H1 (cell line): Measurements from ENCODE around the gene GPR171.

ENCODE experiments used
- EZH2 ChIP-seq: fragments of 200-600 bp; sonication (generic); IDR thresholded peaks from 2 replicates; pipeline ENCODE4 v1.7.1; 2012; ENCODE audit warnings: low read depth, mild to moderate bottlenecking, moderate library complexity, low read length, inconsistent platforms; ENCODE audit not compliant: severe bottlenecking
- HDAC2 ChIP-seq, 2 experiments: fragments of 300-600 bp in 1 of 2; sonication (generic) in 1 of 2; IDR thresholded peaks; 2 replicates each; pipeline ENCODE4 v1.6.1; 2011 to 2012; ENCODE audit warnings: low read depth in 2 of 2, low read length in 2 of 2, mild to moderate bottlenecking in 2 of 2, moderate library complexity in 2 of 2, borderline replicate concordance in 1 of 2, inconsistent platforms in 1 of 2
- RAD21 ChIP-seq, 2 experiments: IDR thresholded peaks in 1 of 2; conservative IDR thresholded peaks in 1 of 2; 2 replicates each; pipeline ENCODE4 v1.6.1; 2011; ENCODE audit warnings: low read depth in 2 of 2, low read length in 2 of 2, improper control_type of control experiment in 1 of 2, inconsistent platforms in 1 of 2, mild to moderate bottlenecking in 1 of 2, moderate library complexity in 1 of 2
- RXRA ChIP-seq: IDR thresholded peaks from 2 replicates; pipeline ENCODE4 v1.6.1; 2011; ENCODE audit warnings: low read depth, mild to moderate bottlenecking, low read length, moderate library complexity; ENCODE audit not compliant: insufficient read depth
- SP1 ChIP-seq: IDR thresholded peaks from 2 replicates; pipeline ENCODE4 v1.6.1; 2011; ENCODE audit warnings: low read depth, low read length
- TAF7 ChIP-seq: optimal IDR thresholded peaks from 2 replicates; pipeline ENCODE3; 2011; ENCODE audit warnings: low read depth, mild to moderate bottlenecking, inconsistent platforms, low read length, moderate library complexity, borderline replicate concordance
- TBP ChIP-seq: IDR thresholded peaks from 2 replicates; pipeline ENCODE4 v1.6.1; 2011; ENCODE audit warnings: low read depth, low read length, improper control_type of control experiment
- TEAD4 ChIP-seq: IDR thresholded peaks from 2 replicates; pipeline ENCODE4 v1.6.1; 2012; ENCODE audit warnings: low read depth, low read length, inconsistent platforms, mixed read lengths
- ZNF274 ChIP-seq: IDR thresholded peaks from 2 replicates; pipeline ENCODE4 v1.7.0; 2012; ENCODE audit warnings: low read length, borderline replicate concordance; ENCODE audit errors: extremely low read depth
- TF ChIP-seq, protein P1 (sequence below): IDR thresholded peaks from 2 replicates; pipeline ENCODE4 v1.6.1; 2012; ENCODE audit warnings: inconsistent platforms
- TF ChIP-seq, protein P2 (sequence below), 3 experiments: IDR thresholded peaks; 1 replicate in 2 of 3; 2 replicates in 1 of 3; pipeline versions ENCODE4 v1.5.1 to v1.6.1; 2011; ENCODE audit warnings: low read length in 3 of 3, mild to moderate bottlenecking in 3 of 3, inconsistent platforms in 2 of 3, low read depth in 1 of 3, moderate library complexity in 1 of 3; ENCODE audit not compliant: insufficient read depth in 1 of 3; ENCODE audit errors: control extremely low read depth in 1 of 3
- TF ChIP-seq, protein P3 (sequence below): IDR thresholded peaks from 2 replicates; pipeline ENCODE4 v1.6.1; 2012; ENCODE audit warnings: inconsistent platforms

DNA sequence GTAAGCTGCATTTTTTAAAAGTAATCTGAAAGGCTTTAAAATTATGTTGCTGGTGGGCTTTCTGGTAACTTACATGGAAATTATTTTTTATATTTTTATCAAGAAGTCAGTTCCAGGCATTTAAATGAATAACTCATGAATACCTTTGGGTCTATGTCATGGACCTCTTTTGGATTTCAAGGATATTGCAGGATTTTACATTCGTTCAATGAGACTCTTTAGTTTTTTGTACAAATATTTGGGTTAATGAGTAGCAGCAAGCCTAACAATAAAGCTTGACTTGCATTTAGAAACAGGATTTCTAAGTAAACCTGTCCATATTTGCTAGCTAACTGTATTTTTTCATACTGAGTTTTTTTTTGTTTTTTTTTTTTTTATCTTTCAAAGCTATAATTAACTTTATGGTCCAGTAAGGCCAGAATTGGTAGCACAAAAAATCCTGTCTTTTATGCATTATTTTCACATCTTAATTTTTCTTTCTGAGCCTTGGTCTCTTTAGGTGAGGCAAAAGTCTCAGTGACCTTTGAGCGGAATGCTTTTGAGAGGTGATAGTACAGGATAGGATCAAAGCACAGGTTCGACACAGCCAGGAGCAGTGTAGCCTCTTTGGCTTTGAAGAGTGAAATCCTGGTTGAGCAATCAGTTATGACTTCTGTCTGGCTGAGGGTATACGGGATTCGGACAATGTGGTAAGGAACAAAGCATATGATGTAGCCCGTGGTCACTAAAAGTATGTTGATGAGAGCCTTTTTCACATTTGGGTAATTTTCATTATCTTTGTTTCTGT lies 4.8 kb downstream of the GPR171 start:
- TF ChIP-seq TEAD4 (no peak), TBP (no peak), RXRA (no peak), ZNF274 (no peak), SP1 (no peak), RAD21 (IDR thresholded peaks at IDR 0.05 in 1 of 2, conservative IDR thresholded peaks at IDR 0.05 in 1 of 2; ENCODE audit: low read depth in 2 of 2, low read length in 2 of 2) (no peak), HDAC2 (IDR thresholded peaks at IDR 0.05; ENCODE audit: borderline replicate concordance in 1 of 2, low read depth in 2 of 2, low read length in 2 of 2) (no peak), TAF7 (no peak), EZH2 (no peak)
- TF ChIP-seq, protein P1, sequence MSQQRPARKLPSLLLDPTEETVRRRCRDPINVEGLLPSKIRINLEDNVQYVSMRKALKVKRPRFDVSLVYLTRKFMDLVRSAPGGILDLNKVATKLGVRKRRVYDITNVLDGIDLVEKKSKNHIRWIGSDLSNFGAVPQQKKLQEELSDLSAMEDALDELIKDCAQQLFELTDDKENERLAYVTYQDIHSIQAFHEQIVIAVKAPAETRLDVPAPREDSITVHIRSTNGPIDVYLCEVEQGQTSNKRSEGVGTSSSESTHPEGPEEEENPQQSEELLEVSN: no peak
- TF ChIP-seq, protein P2, sequence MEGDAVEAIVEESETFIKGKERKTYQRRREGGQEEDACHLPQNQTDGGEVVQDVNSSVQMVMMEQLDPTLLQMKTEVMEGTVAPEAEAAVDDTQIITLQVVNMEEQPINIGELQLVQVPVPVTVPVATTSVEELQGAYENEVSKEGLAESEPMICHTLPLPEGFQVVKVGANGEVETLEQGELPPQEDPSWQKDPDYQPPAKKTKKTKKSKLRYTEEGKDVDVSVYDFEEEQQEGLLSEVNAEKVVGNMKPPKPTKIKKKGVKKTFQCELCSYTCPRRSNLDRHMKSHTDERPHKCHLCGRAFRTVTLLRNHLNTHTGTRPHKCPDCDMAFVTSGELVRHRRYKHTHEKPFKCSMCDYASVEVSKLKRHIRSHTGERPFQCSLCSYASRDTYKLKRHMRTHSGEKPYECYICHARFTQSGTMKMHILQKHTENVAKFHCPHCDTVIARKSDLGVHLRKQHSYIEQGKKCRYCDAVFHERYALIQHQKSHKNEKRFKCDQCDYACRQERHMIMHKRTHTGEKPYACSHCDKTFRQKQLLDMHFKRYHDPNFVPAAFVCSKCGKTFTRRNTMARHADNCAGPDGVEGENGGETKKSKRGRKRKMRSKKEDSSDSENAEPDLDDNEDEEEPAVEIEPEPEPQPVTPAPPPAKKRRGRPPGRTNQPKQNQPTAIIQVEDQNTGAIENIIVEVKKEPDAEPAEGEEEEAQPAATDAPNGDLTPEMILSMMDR (IDR thresholded peaks at IDR 0.05; ENCODE audit: control extremely low read depth in 1 of 3, insufficient read depth in 1 of 3, low read depth in 1 of 3, low read length in 3 of 3): no peak
- TF ChIP-seq, protein P3, sequence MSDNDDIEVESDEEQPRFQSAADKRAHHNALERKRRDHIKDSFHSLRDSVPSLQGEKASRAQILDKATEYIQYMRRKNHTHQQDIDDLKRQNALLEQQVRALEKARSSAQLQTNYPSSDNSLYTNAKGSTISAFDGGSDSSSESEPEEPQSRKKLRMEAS: no peak
